HG03045 (cell line): Measurements from ENCODE around the gene RIC3.

Source experiments
- ATAC-seq: cut with Tn5 transposase; IDR thresholded peaks from one replicate; pipeline ENCODE4 v1.9.1; 2021; ENCODE audit warnings: mild to moderate bottlenecking, moderate library complexity; ENCODE audit not compliant: unreplicated experiment

Gene RIC3, protein sequence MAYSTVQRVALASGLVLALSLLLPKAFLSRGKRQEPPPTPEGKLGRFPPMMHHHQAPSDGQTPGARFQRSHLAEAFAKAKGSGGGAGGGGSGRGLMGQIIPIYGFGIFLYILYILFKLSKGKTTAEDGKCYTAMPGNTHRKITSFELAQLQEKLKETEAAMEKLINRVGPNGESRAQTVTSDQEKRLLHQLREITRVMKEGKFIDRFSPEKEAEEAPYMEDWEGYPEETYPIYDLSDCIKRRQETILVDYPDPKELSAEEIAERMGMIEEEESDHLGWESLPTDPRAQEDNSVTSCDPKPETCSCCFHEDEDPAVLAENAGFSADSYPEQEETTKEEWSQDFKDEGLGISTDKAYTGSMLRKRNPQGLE

DNA sequence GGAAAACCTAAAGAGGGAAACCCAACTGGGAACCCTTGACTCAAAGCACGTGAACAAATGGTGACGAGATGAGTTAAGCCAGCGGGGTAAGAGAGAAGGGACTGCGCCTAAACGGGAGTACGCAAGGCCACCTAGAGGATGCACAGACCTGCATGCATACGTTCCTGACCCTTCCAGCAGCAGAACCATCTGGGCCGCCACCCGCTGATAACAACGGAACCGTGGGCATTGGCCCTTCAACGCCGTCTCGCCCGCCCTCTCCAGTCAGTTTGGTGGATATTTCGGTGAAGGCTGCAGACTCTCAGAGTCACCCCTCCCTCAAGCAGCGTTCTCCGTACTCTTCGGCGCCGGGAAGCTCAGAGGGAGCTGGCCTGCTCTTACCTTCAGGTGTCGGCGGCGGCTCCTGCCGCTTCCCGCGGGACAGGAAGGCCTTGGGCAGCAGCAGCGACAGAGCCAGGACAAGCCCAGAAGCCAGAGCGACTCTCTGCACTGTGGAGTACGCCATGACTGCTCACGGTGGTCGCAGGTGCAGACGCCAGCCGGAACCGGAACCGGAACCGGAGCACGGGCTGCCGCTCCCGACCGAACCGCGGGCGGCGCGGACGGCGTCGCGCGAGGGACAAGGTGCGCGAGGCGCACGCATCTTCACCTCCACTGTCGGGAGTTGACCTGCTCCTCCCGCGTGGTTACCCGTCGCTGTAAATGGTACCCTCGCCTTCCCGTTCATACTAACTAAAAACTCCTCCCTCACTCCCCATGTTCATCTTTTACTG is at the start of gene RIC3:
RIC3 (minus strand) TSS at position 541 of the 773 bp plus-strand sequence; CDS start at position 505, 36 bp downstream.
- ATAC-seq: peak; percentile 68

DNA sequence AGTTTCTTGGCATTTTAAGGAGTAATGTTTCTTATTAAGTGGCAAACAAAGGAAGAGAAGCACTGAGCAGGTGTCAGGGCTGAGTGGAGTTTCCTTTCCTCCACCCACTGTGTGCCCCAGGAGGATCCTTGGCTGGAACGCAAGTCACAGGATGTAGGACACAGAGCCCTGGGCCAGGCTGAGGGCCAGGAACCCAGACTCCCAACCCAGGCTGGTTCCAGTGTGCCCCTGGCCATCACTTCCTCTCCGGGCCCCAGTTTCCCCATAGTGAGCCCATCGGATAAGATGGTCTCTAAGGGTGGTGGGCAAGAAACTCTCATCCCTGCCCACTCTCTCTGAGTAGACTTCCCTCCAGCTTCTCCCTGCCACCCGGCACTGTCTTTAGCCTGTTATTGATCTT is 49.6 kb upstream of the RIC3 start:
- no peak for ATAC-seq

GRCh38 chr11:8217926-8218325 is 49.1 kb upstream of the RIC3 start:
- ATAC-seq: no peak

GRCh38 chr11:8217136-8217535 is 48.3 kb upstream of the RIC3 start:
- ATAC-seq: no peak

DNA sequence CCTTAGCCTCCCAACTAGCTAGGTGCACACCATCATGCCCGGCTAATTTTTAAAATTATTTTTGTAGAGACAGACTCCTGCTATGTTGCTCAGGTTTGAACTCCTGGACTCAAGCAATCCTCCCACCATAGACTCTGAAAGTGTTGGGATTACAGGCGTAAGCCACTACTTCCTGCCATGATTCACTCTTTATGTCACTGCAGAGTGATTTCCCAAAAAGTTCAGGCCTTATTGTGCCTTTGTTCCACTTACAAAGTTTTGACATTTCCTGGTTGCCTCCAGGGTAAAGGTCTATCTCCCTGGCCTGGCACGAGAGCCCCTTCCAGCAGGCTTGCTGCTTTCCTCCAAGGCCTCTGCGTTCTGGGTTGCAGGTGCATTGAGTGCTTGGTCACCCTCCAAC is 44.6 kb upstream of the RIC3 start:
- no peak for ATAC-seq

DNA sequence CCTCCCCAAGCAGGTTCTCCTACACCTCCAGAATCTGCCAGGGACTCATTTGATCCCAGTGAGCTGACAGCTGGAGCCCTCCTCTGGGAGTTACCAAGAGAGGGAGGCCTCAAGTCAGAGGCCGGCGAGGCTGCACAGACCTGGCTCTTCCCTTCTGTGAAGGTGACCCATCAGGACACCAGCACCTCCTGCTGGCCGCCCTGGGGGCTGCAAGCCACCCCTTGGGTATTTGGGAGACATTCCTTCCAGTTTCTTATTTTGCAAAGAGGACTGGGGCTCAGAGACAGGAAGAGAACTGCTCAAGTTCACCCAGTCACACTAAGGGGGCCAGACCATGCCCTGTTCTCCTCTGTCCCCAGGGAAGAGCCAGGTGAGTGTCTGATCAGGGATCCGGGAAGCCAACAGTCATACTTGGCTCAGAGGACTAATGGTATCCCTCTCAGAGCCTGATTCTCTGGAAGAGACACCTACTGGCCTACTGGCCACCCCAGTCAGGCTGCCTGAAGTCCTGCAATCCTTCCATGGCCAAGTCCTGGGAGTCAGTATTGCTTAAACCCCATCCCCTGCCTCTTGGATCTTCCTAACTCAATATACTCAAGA is 40.5 kb upstream of the RIC3 start:
- ATAC-seq: no peak

DNA sequence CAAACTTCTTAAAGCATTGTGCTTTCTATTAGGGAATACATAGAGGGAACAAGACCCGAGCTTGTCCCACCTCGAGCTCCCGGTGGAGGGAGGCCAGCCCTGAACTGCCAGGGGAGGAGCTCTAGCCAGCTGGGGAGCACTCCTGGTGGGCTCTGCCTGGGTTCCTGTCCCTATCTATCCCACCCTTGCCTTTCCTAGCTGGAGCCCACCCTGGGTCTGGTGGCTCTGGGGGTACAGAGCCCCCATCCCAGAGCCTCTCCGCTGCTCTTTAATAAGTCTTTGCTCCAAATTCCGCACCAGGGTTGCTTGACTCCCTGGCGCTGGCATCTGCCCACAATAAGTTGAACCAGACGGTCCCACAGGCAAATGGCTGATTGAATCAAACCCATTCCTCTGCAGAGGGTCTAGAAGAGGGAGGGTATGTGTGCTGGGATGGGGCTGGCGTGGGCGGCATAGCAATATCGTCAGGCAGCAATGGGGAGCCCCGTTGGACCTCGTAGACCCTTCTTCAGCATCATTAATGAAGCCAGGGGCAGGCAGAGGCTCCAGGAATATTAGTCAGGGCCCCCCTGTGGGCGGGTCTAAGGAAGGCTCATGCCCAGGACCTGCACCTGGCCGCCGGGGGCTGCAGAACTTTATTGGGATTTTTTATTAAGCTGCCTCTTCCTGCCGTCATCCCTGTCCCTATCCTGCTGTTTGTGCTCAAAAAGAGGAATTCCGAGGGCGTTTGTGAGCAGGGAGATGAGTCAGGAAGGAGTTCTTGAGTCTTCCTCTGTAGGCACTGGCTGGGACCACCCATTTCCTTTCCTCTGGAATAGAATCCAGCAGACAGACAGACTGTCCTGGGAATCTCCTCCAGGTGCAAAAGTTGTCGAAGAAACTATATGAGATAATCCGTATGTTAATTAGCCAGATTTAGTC is 38.5 kb upstream of the RIC3 start:
- no peak for ATAC-seq

GRCh38 chr11:8206251-8207079 is 37.6 kb upstream of the RIC3 start:
- no peak for ATAC-seq

DNA sequence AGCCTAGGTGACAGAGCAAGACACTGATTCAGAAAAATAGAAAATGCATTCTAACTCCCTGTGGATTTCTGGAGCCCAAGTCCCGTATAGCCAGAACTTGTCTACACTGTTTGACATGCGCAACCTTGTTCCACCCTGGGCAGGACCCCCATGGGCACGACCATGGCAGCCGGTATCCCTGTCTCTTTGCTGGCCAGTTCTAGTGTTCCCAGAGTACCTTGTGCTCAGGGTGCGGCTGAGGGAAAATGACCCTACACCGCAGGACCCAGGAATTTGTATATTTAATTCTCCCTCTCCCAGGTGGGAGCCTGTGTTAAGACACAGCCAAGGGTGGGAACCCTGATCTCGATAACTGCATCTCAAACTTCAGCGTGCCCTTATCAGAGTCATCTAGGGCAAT is 36.7 kb upstream of the RIC3 start:
- no peak for ATAC-seq

GRCh38 chr11:8204596-8204995 is 35.8 kb upstream of the RIC3 start:
- ATAC-seq: no peak

DNA sequence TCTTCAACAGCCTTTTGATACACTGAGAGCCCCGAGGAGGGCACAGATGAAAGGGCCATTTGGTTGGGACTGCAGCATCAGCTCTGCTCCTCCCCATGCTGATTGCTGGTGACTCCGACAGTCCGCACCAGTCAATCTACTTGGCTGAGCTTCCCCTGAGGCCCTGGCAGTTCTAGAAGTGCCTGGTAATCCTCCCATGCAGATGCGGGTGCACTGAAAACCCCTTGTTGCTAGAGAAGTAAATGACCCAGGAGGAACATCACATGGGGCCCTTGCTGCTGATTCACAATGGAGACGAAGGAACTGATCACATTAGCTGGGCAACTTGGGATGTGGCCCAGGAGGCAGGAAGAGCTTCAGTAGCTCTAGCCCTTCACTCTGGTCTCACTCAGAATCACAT is 35.2 kb upstream of the RIC3 start:
- ATAC-seq: no peak

DNA sequence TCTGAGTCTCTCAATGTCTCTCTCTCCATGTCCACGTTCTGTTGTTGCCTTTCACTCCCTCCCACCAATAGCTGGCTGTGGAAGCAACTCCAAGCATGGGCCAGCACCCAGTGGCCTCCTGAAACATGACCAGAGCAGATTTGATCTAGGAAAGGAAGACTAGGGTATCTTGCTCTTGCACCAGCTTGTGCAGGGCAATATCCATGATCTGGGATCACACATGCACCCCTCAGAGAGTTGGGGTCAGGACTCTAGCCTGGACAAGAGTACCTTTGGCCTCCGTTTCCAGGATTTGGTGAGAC is 34.5 kb upstream of the RIC3 start:
- no peak for ATAC-seq

DNA sequence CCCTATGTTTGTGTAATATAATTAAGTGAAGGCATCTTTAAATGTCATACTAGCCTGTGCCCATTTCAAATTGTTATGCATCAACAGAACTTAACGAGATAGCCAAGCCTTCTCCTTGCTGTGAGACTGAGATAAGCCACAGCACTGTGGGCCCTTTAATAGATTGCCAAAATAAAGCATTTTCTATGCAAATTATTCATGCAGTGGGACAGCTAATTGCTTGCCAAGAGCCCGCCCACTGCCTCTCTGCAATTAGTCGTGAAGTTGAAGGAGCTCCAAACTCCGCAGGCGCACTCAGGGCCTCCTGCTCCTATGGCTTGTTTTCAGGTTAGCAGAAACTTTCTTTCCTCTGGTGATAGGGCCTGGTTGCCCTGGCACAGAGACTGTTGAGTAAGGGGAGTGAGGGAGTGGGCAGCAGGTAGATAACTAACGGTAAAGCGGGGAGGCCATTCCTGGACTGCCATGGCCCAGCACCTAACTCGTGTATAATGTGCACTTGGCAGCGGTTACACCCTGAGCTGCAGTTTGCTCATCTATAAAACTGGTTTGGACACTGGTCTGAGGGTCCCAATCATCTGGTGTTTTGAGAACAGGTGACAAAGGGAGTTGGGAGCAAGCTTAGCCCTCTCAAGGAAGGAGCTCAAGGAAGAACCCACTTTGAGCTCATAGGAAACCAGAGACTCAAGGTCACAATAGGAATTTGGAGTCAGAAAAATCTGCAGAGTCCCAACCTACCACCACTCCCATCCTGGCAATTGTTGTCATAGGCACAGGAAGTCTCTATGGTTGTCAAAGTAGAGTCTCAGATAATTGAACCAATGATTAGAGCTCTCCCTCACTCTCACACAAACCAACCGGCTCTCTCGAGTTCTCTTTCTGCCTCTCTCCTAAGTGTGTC is 33.9 kb upstream of the RIC3 start:
- ATAC-seq: no peak

GRCh38 chr11:8201644-8202365 is 33.0 kb upstream of the RIC3 start:
- peak; percentile 82 for ATAC-seq

GRCh38 chr11:8199676-8200075 is 30.9 kb upstream of the RIC3 start:
- no peak for ATAC-seq

- no peak for ATAC-seq
Measured at GRCh38 chr11:8196749-8197148, 27.9 kb upstream of the RIC3 start.

GRCh38 chr11:8194956-8195355 is 26.1 kb upstream of the RIC3 start:
- ATAC-seq: no peak

DNA sequence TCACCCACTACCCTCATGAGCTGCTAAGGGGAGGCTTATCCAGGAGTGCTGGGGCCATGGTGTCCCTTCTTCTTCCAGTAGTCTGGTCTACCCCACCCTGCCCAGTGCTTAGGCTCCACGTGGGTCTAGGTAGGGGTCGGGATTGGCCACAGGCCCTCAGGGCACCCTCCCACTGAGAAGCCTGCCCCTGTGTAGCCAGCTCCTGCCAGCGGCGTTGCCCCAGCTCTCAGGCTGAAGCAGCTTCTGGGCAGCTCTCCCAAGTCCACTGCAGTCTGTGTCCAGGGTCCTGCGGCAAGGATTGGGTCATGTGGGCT is 24.0 kb upstream of the RIC3 start:
- ATAC-seq: no peak
